22Rv1 (cell line): Measurements from ENCODE around the gene APC2.

Experiments
- CTCF ChIP-seq: fragments of 450-650 bp; IDR thresholded peaks from 2 replicates; pipeline ENCODE4 v1.5.1; 2017; ENCODE audit warnings: mild to moderate bottlenecking
- ZFX ChIP-seq: fragments of 450-650 bp; IDR thresholded peaks from 2 replicates; pipeline ENCODE4 v1.6.1; 2017; ENCODE audit warnings: antibody characterized with exemption, borderline replicate concordance

GRCh38 chr19:1507192-1507660 is 57.3 kb downstream of the APC2 start:
- TF ChIP-seq CTCF (no peak), ZFX (no peak)
